Tongue (tissue), 2 donors: ENCODE results near the gene ZFP3. TPM values are rescaled to one million over a fixed set of nuclear protein-coding genes. Genes with fewer than 3 reads are reported as not detected.
"Not testable (repeated sequence)": the region's sequence is repeated elsewhere in the genome, so short reads cannot be mapped to it uniquely, and the experiment has no call there.

Experiments
- DNase-seq: peaks from one replicate; pipeline ENCODE4 v3.0.0-alpha.2; 2015
- total RNA-seq: library from RNA; depleted of rRNA; stranded (reverse); fragments of >200 nt; gene quantifications from one replicate; pipeline ENCODE4 v1.2.3, GENCODE V29; 2014

Gene ZFP3
- total RNA-seq = 9.5 TPM

- peak; percentile 94 for DNase-seq
These were observed at the start of gene ZFP3 for GRCh38 chr17:5078106-5079028. ZFP3 (plus strand) TSS chr17:5078467; CDS start chr17:5091505, 13,038 bp downstream.

GRCh38 chr17:5030168-5030567 is 48.1 kb upstream of the ZFP3 start:
- DNase-seq = not testable (repeated sequence)

GRCh38 chr17:5031365-5032082 is 46.7 kb upstream of the ZFP3 start:
- peak; percentile 92 for DNase-seq

- no peak for DNase-seq
These were observed 45.4 kb upstream of the ZFP3 start for GRCh38 chr17:5032865-5033264.

- no peak for DNase-seq
These were observed 44.8 kb upstream of the ZFP3 start for GRCh38 chr17:5033352-5034015.

GRCh38 chr17:5034063-5034462 is 44.2 kb upstream of the ZFP3 start:
- no peak for DNase-seq

GRCh38 chr17:5034651-5035050 is 43.6 kb upstream of the ZFP3 start:
- DNase-seq = no peak

GRCh38 chr17:5035315-5035714 is 43.0 kb upstream of the ZFP3 start, which contains the start of gene SLC52A1:
SLC52A1 (minus strand) TSS chr17:5035426; CDS start chr17:5034606, 820 bp downstream.
- peak; percentile 26 for DNase-seq

- DNase-seq = no peak
These were observed 35.9 kb upstream of the ZFP3 start for GRCh38 chr17:5042157-5043022.

- no peak for DNase-seq
These were observed 34.7 kb upstream of the ZFP3 start for GRCh38 chr17:5043524-5043923.

- DNase-seq = no peak
These were observed 33.6 kb upstream of the ZFP3 start for GRCh38 chr17:5044630-5045029.

GRCh38 chr17:5045496-5045895 is 32.8 kb upstream of the ZFP3 start:
- no peak for DNase-seq

- DNase-seq = no peak
These were observed 30.8 kb upstream of the ZFP3 start for GRCh38 chr17:5047446-5047845.

GRCh38 chr17:5049314-5049841 is 28.9 kb upstream of the ZFP3 start:
- DNase-seq = peak; percentile 44

- DNase-seq = peak; percentile 68
These were observed 28.0 kb upstream of the ZFP3 start for GRCh38 chr17:5050278-5050677.

- no peak for DNase-seq
These were observed 22.7 kb upstream of the ZFP3 start for GRCh38 chr17:5055543-5055942.

GRCh38 chr17:5065227-5065744 is 13.0 kb upstream of the ZFP3 start:
- no peak for DNase-seq

- no peak for DNase-seq
These were observed 10.0 kb upstream of the ZFP3 start for GRCh38 chr17:5068236-5068635.

- no peak for DNase-seq
These were observed 8.5 kb upstream of the ZFP3 start for GRCh38 chr17:5069724-5070123.

GRCh38 chr17:5075472-5075871 is 2.8 kb upstream of the ZFP3 start:
- DNase-seq = not testable (repeated sequence)

GRCh38 chr17:5077275-5077674 is 992 bp upstream of the ZFP3 start:
- not testable (repeated sequence) for DNase-seq
